Activated CD4-positive, alpha-beta memory T cell treated with anti-CD3 and anti-CD28 coated beads for 36 hours (primary cell): ENCODE data around the gene KDM7A. TPM values are rescaled to one million over a fixed set of nuclear protein-coding genes. Genes with fewer than 3 reads are reported as not detected.
"Not testable (repeated sequence)": the region's sequence is repeated elsewhere in the genome, so short reads cannot be mapped to it uniquely, and the experiment has no call there.

ENCODE experiments used
- CTCF ChIA-PET: fragments of 350-600 bp; sonication (Branson Sonifier 250); formaldehyde crosslinking; loops from one replicate; lab custom pipeline; 2021; ENCODE audit warnings: antibody characterized with exemption, inconsistent platforms; lab: Charles Lee
- POLR2A ChIA-PET: fragments of 350-600 bp; sonication (Branson Sonifier 250); formaldehyde crosslinking; loops from one replicate; lab custom pipeline; 2021; ENCODE audit warnings: antibody characterized with exemption; lab: Charles Lee
- DNase-seq: peaks from one replicate; pipeline ENCODE4 v3.0.0-alpha.2; 2020
- H3K27ac Mint-ChIP-seq: one replicate; pipeline ENCODE4 v1.8.0; 2021; ENCODE audit warnings: mixed read lengths
- H3K27me3 Mint-ChIP-seq: one replicate; pipeline ENCODE4 v1.8.0; 2021; ENCODE audit warnings: mixed read lengths
- H3K36me3 Mint-ChIP-seq: one replicate; pipeline ENCODE4 v1.8.0; 2021; ENCODE audit warnings: mixed read lengths
- H3K4me1 Mint-ChIP-seq: one replicate; pipeline ENCODE4 v1.8.0; 2021; ENCODE audit warnings: low read depth, mixed read lengths
- H3K4me3 Mint-ChIP-seq: one replicate; pipeline ENCODE4 v1.8.0; 2021; ENCODE audit warnings: mild to moderate bottlenecking, mixed read lengths
- H3K9me3 Mint-ChIP-seq: one replicate; pipeline ENCODE4 v1.8.0; 2021; ENCODE audit warnings: mixed read lengths
- intact Hi-C: fragments of 100-400 bp; cut with micrococcal nuclease; formaldehyde crosslinking; loops from one replicate; pipeline ENCODE4 v1.15.1; 2023
- total RNA-seq, 2 experiments: library from RNA; stranded (reverse); gene quantifications; one replicate each; pipeline ENCODE4 v1.2.3, GENCODE V29; 2021

KDM7A gene
- total RNA-seq, 2 experiments from 2014 or later, result 23.4 to 24.5 TPM

DNA sequence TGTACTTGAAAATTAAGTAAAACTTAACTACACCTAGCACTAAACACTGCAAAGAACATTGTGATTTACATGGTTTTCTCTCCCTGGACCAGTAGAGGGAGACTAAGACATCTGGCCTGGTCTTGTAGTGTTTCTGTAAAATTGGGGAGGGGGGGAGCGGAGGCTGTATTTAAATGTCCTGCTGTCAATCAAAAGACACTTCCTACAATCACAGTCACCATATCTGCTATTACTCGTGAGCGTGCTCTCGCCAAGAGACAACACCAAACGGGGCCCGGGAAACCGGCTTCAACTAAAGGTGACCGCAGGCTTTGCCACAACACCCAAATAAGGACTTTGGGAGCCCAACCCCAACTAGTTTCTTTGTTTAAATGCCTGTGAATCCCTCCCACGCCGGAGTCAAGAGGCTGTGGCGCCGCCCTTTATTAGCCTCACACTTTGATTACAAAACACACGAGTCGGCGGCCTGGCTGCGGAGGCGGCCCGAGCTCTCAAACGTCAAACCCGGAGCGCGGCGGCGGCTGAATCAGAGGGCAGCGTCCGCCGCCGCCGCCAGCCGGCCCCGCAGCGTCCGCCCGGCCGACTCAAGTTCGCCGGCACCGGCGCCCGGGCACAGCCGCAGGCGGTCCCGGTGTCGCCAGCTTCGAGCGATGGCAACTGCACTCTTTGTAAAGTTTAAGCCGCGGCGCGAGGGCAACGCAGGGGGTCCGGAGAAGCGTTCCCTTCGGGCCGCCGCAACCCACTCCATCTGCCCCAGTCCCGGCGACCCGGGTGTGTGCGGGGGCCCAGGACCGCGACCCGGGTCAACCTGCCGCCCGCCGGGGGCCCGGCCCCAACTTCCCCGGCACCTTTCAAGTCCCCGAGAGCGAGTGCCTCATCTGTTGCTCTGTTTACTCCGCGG lies 1.3 kb downstream of the KDM7A start:
- H3K27ac Mint-ChIP-seq, result peak overlapping the region; percentile 91
- POLR2A ChIA-PET, result interaction anchor here (0.5 to 4.6 kb wide), 13 partner anchors 10 to 201 kb away, joined by 3 to 86 read pairs (median 6); partner anchors contain the start of gene PARP12
- peaks cover 52% of the 10 kb centered on the region for H3K4me1 Mint-ChIP-seq
- peak overlapping the region; percentile 80 for H3K4me3 Mint-ChIP-seq
- CTCF ChIA-PET, result interaction anchor here (0.7 to 1.4 kb wide), 11 partner anchors 10 to 268 kb away, joined by 3 to 7 read pairs (median 3); partner anchors contain the start of gene PARP12
- intact Hi-C loops, result loop anchor here (1.0 to 10.0 kb wide), 16 partner anchors 37 to 1559 kb away; partner anchors contain the start of genes HIPK2, LUC7L2, MKRN1 and NDUFB2
- peaks cover 8% of the 10 kb centered on the region for H3K9me3 Mint-ChIP-seq
- DNase-seq, result peak; percentile 95
- peaks cover 21% of the 10 kb centered on the region for H3K36me3 Mint-ChIP-seq
- H3K27me3 Mint-ChIP-seq, result no peaks in the 10 kb centered on the region

- intact Hi-C loops, result loop anchor here (2.0 to 10.0 kb wide), 3 partner anchors 111 to 1561 kb away; partner anchors contain the start of genes HIPK2, PARP12 and SSBP1
- Mint-ChIP-seq H3K27ac (no peak overlapping the region), H3K27me3 (no peaks in the 10 kb centered on the region), H3K4me3 (no peak overlapping the region), H3K9me3 (peaks cover 5% of the 10 kb centered on the region), H3K36me3 (peaks cover 19% of the 10 kb centered on the region), H3K4me1 (peaks cover 57% of the 10 kb centered on the region)
- ChIA-PET CTCF (interaction anchor here (0.6 kb wide), 1 partner anchor 123 kb away, joined by 3 read pairs; no protein-coding TSS in a partner anchor), POLR2A (no interaction called here)
- DNase-seq, result no peak
Observed at GRCh38 chr7:140174217-140174616, 2.6 kb downstream of the KDM7A start.

GRCh38 chr7:140170375-140170774 lies 6.4 kb downstream of the KDM7A start:
- H3K4me3 Mint-ChIP-seq, result no peak overlapping the region
- no peaks in the 10 kb centered on the region for H3K27me3 Mint-ChIP-seq
- intact Hi-C loops, result loop anchor here (10.0 kb wide), 2 partner anchors 396 to 1564 kb away; partner anchors contain the start of genes HIPK2 and SSBP1
- no peak overlapping the region for H3K27ac Mint-ChIP-seq
- H3K9me3 Mint-ChIP-seq, result no peaks in the 10 kb centered on the region
- H3K36me3 Mint-ChIP-seq, result peaks cover 12% of the 10 kb centered on the region
- POLR2A ChIA-PET, result no interaction called here
- no peak for DNase-seq
- CTCF ChIA-PET, result no interaction called here
- peaks cover 72% of the 10 kb centered on the region for H3K4me1 Mint-ChIP-seq

DNA sequence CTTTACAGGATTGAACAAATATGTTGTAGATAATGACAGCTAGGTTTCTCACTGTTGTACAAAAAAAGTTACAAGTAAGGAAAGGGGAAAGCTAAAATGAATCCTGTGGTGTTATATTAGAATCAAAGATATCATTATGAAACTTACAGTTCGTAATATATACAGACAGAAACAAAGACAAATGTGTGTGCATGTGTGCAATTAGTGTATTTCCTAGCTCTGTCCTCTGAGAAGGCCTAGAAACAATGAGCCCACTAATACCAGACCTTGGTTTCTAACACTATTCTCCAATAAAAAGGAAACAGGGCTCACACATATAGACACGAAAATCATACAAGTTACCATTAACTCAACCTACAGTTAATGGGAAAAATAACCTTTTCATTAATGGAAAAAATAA lies 8.0 kb downstream of the KDM7A start:
- Mint-ChIP-seq H3K4me3 (no peak overlapping the region), H3K27me3 (no peaks in the 10 kb centered on the region), H3K27ac (no peak overlapping the region), H3K36me3 (peaks cover 11% of the 10 kb centered on the region), H3K4me1 (peaks cover 76% of the 10 kb centered on the region), H3K9me3 (no peaks in the 10 kb centered on the region)
- DNase-seq, result no peak
- intact Hi-C loops, result loop anchor here (1.0 kb wide), 1 partner anchor 157 kb away; no protein-coding TSS in a partner anchor
- ChIA-PET POLR2A (no interaction called here), CTCF (no interaction called here)

- Mint-ChIP-seq H3K4me1 (peaks cover 76% of the 10 kb centered on the region), H3K27ac (peak overlapping the region; percentile 90), H3K27me3 (no peaks in the 10 kb centered on the region), H3K4me3 (peak overlapping the region; percentile 45), H3K9me3 (no peaks in the 10 kb centered on the region), H3K36me3 (peaks cover 3% of the 10 kb centered on the region)
- ChIA-PET CTCF (interaction anchor here (1.2 to 1.5 kb wide), 2 partner anchors 10 to 160 kb away, joined by 4 to 5 read pairs; no protein-coding TSS in a partner anchor), POLR2A (interaction anchor here (0.6 to 1.0 kb wide), 3 partner anchors 10 to 210 kb away, joined by 3 to 5 read pairs (median 3); partner anchors contain the start of gene KDM7A)
- intact Hi-C loops, result no loop called here
- no peak for DNase-seq
Observed at GRCh38 chr7:140165422-140165821, 11.4 kb downstream of the KDM7A start.

DNA sequence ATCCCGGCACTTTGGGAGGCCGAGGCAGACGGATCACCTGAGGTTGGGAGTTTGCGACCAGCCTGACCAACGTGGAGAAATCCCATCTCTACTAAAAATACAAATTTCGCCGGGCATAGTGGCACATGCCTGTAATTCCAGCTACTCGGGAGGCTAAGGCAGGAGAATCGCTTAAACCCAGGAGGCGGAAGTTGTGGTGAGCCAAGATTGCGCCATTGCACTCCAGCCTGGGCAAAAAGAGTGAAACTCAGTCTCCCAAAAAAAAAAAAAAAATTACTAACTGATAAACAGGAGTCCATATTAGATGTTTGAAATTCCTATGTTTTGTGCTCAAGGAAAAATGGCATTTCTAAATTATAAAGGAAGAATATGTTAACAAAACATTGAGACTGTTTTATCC lies 14.7 kb downstream of the KDM7A start:
- H3K27ac Mint-ChIP-seq, DNase-seq, CTCF ChIA-PET, H3K9me3 Mint-ChIP-seq, intact Hi-C loops, H3K4me3 Mint-ChIP-seq, H3K27me3 Mint-ChIP-seq: not testable (repeated sequence)
- POLR2A ChIA-PET, result interaction anchor here (0.7 kb wide), 1 partner anchor 13 kb away, joined by 3 read pairs; no protein-coding TSS in a partner anchor
- Mint-ChIP-seq H3K4me1 (peaks cover 67% of the 10 kb centered on the region), H3K36me3 (peaks cover 10% of the 10 kb centered on the region)

DNA sequence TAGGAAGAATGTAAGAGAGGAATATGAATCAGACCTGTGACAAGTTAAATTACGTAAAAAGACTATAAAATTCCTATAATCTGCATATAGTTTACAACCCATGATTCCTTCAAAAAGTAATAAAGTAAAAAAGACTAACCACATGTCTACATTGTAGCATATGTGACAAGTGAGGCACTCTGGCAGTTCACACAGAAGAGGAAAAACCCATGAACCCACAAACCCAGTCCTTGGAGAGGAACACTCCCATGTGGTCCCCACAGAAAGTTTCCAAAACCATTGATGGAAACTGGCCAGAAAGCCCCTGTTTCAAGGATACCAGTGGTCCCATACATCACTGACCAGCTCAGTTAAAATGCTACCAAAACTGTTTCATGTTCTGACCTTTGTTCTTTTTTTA lies 15.7 kb downstream of the KDM7A start:
- Mint-ChIP-seq H3K9me3 (no peaks in the 10 kb centered on the region), H3K27ac (no peak overlapping the region), H3K4me1 (peaks cover 68% of the 10 kb centered on the region), H3K27me3 (no peaks in the 10 kb centered on the region), H3K36me3 (peaks cover 10% of the 10 kb centered on the region), H3K4me3 (no peak overlapping the region)
- ChIA-PET POLR2A (interaction anchor here (1.4 kb wide), 1 partner anchor 16 kb away, joined by 4 read pairs; the partner anchor contains the start of gene KDM7A), CTCF (interaction anchor here (1.0 kb wide), 1 partner anchor 100 kb away, joined by 3 read pairs; no protein-coding TSS in a partner anchor)
- DNase-seq, result no peak
- intact Hi-C loops, result no loop called here

DNA sequence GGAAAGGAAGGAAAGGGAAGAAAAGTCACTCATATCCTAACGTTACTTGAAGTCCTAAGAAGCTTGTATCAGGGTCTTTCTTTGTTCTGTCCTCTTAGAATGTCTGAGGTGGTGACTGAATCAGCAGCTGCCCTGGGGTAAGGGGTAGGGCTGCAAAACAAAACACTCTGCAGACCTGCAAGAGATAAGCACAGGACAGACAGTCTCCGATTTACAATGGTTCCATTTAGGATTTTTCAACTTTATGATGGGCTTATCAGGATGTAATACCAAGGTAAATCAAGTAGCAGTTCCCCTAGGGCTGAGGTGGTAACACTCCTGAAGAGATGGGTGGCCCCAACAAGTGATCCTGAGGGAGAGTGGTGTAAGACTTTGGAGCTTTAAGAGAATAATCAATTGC lies 16.5 kb downstream of the KDM7A start:
- intact Hi-C loops, result no loop called here
- DNase-seq, result no peak
- H3K4me1 Mint-ChIP-seq, result peaks cover 66% of the 10 kb centered on the region
- H3K27ac Mint-ChIP-seq, result no peak overlapping the region
- no peak overlapping the region for H3K4me3 Mint-ChIP-seq
- no peaks in the 10 kb centered on the region for H3K27me3 Mint-ChIP-seq
- peaks cover 10% of the 10 kb centered on the region for H3K36me3 Mint-ChIP-seq
- ChIA-PET CTCF (interaction anchor here (1.0 kb wide), 1 partner anchor 100 kb away, joined by 3 read pairs; no protein-coding TSS in a partner anchor), POLR2A (interaction anchor here (1.4 kb wide), 1 partner anchor 17 kb away, joined by 4 read pairs; the partner anchor contains the start of gene KDM7A)
- no peaks in the 10 kb centered on the region for H3K9me3 Mint-ChIP-seq

DNA sequence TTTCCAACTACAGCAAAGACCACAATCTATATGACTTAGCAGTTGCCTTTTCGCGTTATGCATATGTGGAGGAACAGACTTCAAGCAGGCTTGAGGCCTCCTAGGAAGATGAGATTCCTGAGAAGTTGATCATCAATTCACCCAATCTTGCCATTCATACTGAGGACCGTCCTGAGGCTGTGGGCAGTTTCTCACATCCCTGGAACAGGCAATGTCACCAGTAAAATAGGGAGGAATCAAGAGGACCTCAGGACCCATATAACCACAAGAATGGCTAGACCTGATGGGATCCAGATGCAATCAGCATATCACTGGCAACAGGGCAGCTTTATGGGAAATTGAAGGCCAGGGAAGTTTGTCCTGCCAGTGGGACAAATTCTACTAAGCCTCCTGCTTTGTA lies 17.3 kb downstream of the KDM7A start:
- POLR2A ChIA-PET, result no interaction called here
- no peak overlapping the region for H3K27ac Mint-ChIP-seq
- no peak overlapping the region for H3K4me3 Mint-ChIP-seq
- intact Hi-C loops, result no loop called here
- DNase-seq, result no peak
- peaks cover 65% of the 10 kb centered on the region for H3K4me1 Mint-ChIP-seq
- H3K9me3 Mint-ChIP-seq, result no peaks in the 10 kb centered on the region
- no peaks in the 10 kb centered on the region for H3K27me3 Mint-ChIP-seq
- CTCF ChIA-PET, result no interaction called here
- peaks cover 10% of the 10 kb centered on the region for H3K36me3 Mint-ChIP-seq

DNA sequence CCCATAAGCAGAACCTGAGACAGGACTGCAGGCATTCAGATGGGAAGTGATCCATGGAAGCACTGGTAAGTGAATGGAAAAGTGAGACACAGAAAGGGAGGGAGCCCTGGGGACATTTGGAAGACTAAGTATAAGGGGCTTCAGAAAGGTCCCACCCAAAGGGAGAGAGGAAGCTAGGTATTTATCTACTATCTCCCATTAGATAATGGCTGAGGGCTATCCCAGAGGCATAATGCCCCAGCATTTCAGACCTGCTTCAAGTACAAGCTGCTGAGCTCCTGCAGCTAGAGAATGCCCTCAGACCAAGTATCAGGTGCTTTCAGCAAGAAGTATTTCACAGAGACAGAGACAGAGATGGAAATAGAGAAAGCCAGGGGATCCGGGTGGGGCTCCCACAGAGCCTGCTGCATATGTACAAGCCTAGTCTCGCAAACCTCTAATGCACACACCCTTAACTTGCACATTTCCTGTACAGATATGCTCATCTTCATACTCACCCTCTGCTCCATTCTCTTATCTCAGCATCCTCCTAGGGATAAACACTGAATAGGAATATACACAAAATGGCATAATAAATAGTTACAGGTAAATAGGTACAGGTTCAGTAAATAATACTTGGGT lies 20.2 kb downstream of the KDM7A start:
- H3K9me3 Mint-ChIP-seq, result no peaks in the 10 kb centered on the region
- intact Hi-C loops, result no loop called here
- no peaks in the 10 kb centered on the region for H3K27me3 Mint-ChIP-seq
- no peak for DNase-seq
- POLR2A ChIA-PET, result no interaction called here
- no peak overlapping the region for H3K27ac Mint-ChIP-seq
- peaks cover 12% of the 10 kb centered on the region for H3K36me3 Mint-ChIP-seq
- H3K4me3 Mint-ChIP-seq, result no peak overlapping the region
- peaks cover 59% of the 10 kb centered on the region for H3K4me1 Mint-ChIP-seq
- CTCF ChIA-PET, result no interaction called here

DNA sequence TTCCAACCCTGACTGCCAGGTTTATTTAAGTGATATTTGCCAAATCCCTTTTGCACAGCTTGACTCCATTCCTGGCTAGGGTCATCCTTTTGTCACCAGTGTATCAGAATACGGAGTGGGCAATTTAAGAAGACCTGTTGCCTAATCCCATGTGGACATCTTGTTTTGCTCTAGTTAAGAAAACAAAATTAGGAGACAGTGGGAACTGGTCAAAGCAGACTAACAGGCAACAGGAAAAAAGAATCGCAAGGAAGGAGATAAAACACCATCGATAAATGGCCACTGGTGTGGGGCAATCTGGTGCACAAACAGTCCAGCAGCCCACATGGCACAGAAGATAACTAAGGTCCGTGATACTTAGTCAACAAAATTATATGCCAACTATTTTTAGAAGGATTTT lies 21.4 kb downstream of the KDM7A start:
- no peak overlapping the region for H3K4me3 Mint-ChIP-seq
- peaks cover 52% of the 10 kb centered on the region for H3K4me1 Mint-ChIP-seq
- no peaks in the 10 kb centered on the region for H3K9me3 Mint-ChIP-seq
- POLR2A ChIA-PET, result no interaction called here
- peaks cover 12% of the 10 kb centered on the region for H3K36me3 Mint-ChIP-seq
- CTCF ChIA-PET, result interaction anchor here (1.5 kb wide), 1 partner anchor 15 kb away, joined by 3 read pairs; no protein-coding TSS in a partner anchor
- intact Hi-C loops, result no loop called here
- H3K27me3 Mint-ChIP-seq, result no peaks in the 10 kb centered on the region
- no peak overlapping the region for H3K27ac Mint-ChIP-seq
- DNase-seq, result no peak
